Activated CD8-positive, alpha-beta memory T cell treated with anti-CD3 and anti-CD28 coated beads, Interleukin-2, amount 50 U/mL, for 4 hours (primary cell): ENCODE data around the gene CLEC16A.
"Not testable (repeated sequence)": the region's sequence is repeated elsewhere in the genome, so short reads cannot be mapped to it uniquely, and the experiment has no call there.

Experiments
- DNase-seq: peaks from one replicate; pipeline ENCODE4 v3.0.0-alpha.2; 2020

Gene CLEC16A

GRCh38 chr16:11210260-11210659 lies 265.9 kb downstream of the CLEC16A start:
- no peak for DNase-seq

GRCh38 chr16:11211061-11211976 lies 267.0 kb downstream of the CLEC16A start:
- no peak for DNase-seq

DNA sequence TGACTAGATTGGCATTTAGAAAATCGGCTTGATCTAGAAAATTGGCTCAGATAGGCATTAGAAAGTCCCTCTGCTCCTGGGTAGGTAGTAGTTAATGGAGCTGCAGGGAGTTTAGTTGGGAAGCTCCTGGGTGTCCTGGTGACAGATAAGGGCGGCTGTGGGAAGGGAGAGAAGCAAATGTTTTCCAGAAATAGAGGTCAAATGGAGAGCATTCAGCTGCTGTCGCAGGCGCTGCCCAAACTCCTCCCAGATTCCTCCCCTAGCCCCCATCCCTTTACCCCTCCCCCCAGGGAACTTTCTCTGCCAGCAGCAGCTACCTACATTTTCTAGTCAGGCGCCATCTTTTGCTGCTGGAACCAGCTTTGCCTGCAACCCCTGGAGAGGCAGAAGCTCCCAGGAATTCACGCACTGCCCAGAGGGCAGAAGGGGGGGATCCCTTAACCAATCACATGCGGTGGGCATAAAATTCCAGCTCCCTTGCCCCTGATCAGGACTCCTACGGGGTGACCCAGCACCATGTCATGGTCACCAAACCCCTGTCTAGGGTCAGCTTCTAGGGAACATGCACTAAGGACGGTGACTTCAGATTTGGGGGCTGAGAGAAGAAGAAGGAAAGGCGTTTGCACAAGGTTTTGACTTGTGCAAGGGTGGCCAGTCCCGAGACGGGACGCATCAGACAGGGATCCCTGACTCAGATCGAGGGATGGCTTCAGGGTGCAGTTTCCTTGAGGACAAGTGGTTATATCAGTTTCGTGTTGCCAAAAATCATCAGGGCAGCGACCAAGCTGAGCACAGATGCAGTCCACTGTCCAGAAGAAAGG lies 267.8 kb downstream of the CLEC16A start:
- DNase-seq = no peak

DNA sequence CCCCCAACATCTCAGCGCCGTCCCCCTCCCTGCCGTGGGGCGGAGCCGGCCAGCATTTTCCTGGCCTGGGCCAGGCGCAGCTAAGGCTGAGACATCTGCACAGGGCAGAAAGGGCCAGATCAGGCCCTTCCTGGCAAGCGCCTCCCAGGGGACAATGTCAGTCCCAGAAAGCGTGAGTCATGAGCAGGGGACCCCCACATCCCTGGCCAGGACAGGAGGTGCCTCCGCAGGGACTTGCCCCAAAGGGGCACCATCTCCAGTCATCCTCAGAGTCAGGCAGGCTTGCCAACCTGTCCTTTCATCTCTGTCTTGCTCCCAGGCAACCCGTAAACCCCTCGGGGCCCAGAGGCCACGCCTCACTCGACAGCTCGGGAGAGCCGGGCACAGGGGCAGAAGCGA lies 268.4 kb downstream of the CLEC16A start:
- no peak for DNase-seq

DNA sequence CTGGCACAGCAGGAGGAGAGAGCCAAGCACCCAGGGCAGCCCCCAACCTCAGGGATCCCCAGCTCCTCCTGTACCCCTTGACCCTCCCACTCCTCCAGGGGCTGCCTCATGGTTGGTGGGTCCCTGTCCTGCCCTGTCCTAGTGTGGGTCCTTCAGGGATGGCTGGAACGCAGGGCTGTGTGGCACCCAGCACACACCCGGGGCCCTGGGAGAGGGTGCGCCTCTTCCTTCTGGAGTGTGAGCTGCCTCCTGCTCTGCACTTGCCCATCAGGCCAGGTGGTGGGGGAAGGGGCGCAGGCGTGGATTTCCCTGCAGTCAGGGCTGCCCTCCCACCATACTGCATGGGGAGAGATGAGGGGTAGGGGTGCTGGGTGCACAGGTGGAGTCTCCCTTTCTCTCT lies 269.0 kb downstream of the CLEC16A start:
- DNase-seq = no peak

DNA sequence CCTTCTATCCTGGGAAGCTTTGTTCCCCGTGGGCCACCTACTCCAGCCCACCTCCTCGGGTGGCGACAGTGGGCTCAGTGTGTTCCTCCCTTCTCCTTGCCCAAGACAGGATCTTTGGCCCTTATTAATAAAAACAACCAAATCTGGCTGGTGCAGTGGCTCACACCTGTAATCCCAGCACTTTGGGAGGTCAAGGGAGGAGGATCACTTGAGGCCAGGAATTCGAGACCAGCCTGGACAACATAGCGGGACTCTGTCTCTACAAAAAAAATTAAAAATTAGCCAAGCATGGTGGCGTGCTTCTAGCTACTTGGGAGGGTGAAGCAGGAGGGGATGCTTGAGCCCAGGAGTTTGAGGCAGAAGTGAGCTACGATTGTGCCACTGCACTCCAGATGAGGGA lies 269.4 kb downstream of the CLEC16A start:
- no peak for DNase-seq

DNA sequence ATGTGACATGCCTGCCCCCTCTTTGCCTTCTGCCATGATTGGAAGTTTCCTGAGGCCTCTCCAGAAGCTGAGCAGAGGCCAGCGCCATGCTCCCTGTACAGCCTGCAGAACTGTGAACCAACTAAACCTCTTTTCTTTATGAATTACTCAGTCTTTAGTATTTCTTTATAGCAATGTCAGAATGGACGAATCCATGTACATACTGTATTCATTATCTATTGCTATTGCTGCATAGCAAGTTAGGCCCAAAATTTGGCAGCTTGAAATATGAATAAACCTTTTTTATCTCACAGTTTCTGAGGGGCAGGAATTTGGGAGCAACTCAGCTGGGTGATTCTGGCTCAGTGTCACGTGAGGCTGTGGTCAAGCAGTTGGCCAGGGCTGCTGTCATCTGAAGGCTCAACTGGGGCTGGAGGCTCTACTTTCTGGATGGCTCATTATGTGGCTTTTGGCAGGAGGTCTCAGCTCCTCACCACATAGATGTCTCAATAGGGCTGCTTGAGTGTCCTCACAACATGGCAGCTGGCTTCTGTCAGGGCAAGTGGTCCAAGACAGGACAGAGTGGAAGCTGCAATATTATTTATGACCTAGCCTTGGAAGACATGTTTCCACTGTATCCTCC lies 271.7 kb downstream of the CLEC16A start:
- no peak for DNase-seq

DNA sequence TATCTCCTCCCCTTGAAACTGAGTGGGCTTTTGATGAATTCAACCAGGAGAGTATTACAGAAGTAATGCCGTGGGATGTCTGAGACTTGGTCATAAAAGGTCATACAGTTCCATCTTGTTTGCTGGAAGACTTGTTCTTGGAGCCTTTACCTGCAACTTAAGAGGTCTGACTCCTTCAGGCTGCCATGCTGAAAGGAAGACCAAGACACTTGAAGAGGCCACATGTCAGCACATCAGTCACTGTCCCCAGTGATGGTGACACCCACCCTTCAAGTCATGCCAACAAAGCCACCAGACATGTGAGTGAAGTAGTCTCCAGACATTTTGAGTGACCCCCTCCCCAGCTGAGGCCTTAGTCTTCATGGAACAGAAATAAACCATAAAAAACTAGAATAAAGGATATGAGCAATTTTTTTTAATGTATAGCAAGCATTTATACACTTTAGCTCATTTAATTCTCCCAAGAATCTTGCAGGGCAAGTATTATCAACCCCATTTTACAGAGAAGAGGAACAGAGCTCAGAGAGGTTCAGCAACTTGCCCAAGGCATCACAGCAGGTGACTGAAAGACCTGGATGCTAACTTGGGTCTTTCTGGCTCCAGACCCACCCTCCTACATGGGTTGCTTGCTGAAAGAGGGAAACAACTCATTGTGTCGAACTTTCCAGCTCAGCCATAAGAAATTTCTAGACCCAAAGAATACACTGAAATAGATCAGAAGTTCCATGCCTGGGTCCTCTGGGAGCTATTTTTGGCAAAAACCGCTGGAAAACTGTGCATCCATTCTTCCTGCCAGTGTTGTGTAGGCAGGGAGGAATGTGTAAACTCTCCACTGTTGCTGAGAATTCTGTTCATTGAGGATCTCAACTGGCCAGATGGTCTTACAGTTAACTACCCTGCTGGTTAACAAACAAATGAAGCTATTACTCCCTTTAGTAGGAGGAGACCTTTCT lies 273.6 kb downstream of the CLEC16A start:
- no peak for DNase-seq

DNA sequence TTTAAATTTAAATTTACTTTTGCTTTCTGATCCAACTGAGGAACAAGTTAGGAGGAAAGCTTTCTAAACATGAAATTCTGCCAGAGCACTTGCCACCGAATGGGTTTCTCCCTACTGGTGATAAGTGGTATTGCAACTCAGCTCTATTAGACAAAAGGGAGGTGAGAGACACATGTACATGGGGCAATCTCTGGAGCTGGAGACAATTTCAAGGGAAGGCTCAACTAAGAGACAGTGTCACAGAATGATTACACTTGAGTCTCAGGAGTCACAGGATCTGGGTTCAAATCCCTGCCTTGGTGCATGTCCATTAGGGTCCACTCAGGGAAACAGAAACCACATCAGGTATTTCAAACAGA lies 274.2 kb downstream of the CLEC16A start:
- no peak for DNase-seq

DNA sequence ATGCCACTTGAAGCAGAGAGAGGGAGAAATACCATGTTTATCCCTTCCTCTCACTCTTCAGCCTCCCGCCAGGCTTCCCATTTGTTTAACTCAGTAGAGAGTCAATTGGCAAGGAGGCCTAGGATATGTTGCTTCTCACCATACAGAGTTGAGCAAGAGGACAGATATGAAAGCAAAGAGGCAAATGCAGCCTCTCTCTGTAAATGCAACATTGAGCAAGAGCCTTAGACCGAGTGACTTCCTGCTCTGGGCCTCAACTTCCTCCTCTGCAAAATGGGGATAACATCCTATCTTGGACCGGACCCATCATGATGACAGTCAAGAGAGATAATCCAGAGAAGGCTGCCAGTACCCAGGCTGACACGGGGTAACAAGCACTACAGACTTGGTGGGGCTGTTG lies 274.8 kb downstream of the CLEC16A start:
- DNase-seq = no peak

DNA sequence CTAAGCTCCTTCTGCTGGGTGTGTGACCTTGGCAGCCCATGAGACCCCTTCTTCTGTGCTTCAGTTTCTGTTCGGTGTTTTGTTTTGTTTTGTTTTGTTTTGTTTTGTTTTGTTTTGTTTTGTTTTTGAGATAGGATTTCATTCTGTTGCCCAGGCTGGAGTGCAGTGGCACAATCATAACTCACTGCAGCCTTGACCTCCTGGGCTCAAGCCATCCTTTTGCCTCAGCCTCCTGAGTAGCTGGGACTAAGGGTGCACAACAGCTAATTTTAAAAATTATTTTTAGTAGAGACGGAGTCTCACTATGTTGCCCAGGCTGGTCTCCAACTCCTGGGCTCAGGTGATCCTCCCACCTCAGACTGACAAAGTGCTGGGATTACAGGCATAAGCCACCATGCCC lies 276.1 kb downstream of the CLEC16A start:
- DNase-seq = not testable (repeated sequence)

GRCh38 chr16:11224096-11224893 lies 279.9 kb downstream of the CLEC16A start:
- peak; percentile 39 for DNase-seq

DNA sequence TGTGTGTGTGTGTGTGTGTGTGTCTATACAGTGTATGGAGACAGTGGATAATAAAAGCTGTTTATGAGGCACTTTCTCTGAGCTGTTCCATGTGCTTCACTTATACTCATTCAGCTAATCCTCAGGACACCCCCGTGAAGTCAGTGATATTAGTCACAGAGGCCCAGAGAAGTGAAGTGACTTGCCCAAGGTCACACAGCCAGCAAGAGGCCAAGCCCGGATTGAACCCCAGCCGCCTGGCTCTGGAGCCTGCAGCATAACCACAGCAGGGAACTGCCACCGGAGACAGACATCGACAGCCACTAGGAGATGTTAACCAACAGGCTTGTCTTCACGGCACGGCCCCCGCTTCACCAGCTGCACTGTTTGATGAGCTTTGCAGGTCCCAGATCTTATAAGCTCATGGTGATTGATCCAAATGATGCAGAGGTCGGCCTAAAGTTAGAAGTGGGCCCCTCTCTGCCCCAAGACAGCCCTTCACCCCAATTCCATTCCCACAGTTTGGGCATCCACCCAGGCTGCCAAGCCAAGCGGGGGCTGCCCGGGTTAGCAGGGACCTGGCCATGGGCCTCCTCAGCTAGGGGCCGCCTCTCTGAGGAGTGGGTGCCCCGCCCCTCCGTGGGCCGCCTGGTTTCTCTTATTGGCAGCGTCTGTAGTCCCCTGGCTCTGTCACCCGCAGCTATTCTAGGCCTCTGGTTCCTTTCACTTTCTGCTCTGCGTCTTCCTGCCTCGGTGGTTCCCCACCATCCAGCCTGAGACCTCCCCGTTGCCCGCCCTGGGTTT lies 280.7 kb downstream of the CLEC16A start:
- peak; percentile 80 for DNase-seq

GRCh38 chr16:11225677-11226549 lies 281.5 kb downstream of the CLEC16A start:
- no peak for DNase-seq

DNA sequence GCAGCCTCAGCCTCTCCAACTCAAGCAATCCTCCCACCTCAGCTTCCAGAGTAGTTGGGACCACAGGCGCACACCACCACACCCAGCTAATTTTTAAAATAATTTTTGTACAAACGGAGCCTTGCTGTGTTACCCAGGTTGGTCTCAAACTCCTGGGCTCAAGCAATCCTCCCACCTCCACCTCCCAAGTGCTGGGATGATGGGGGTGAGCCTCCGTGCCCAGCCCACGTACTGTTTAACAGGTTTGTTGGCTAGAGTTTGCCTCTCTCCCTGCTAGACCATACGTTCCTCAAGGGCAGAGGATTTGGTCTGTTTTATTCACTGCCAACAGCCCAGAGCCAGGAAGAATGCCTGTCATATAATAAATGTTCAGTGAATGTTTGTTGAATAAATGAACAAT lies 285.1 kb downstream of the CLEC16A start:
- no peak for DNase-seq

GRCh38 chr16:11229906-11230305 lies 285.5 kb downstream of the CLEC16A start:
- no peak for DNase-seq

DNA sequence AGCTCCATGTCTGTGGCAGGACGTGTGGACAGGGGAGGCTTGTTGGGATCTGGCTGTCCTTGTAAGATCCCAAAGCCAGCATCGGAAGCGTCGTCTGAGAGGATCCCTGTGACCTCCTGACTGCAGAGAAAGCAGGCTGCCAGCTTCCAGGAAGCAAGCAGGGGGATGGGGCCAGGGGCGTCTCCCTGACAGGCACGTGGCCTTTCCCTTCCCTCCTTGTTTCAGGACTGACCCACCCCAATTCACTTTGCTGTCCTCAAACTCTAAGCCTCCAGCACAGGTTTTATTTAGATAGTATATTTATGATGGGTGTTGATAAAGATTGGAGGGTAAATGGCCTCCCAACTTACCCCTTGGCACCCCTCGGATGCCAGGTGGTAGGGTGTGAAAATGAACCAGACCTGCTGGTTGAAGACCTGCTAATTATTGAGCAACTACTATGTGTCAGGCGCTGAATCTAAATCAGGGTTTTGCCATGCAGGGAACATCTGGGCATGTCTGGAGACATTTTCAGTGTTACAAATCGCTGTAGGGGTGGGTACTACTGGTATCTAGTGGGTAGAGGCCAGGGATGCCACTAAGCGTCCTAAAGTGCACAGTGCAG lies 287.1 kb downstream of the CLEC16A start:
- DNase-seq = no peak
